ENCODE results near the gene CYP3A4.
A peak's percentile ranks its signal among the peaks of the same experiment; 100 is the strongest.
"Not testable (repeated sequence)": the region's sequence is repeated elsewhere in the genome, so short reads cannot be mapped to it uniquely, and the experiment has no call there.

Gene CYP3A4

DNA sequence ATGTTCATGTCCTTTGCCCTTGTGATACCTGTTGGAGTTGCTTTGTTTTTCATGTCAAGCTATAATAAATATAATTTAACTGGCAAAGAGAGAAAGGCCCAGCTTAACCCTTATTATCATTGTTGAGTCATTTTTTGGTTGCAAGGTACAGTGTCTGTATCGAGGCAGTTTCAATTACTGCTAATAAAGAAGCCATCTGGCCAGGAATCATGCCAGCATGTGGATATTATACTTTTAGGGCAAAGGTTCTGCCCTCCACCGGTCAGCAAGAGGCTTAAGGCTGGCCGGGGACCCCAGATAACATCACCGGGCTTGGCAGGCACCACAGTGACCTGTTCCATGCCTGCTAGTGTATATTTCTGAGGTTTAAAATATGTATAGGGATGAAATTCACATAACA, 9.0 kb upstream of the CYP3A4 start:
- no peak for DNase-seq (ENCODE audit: low read depth, low spot score)

DNA sequence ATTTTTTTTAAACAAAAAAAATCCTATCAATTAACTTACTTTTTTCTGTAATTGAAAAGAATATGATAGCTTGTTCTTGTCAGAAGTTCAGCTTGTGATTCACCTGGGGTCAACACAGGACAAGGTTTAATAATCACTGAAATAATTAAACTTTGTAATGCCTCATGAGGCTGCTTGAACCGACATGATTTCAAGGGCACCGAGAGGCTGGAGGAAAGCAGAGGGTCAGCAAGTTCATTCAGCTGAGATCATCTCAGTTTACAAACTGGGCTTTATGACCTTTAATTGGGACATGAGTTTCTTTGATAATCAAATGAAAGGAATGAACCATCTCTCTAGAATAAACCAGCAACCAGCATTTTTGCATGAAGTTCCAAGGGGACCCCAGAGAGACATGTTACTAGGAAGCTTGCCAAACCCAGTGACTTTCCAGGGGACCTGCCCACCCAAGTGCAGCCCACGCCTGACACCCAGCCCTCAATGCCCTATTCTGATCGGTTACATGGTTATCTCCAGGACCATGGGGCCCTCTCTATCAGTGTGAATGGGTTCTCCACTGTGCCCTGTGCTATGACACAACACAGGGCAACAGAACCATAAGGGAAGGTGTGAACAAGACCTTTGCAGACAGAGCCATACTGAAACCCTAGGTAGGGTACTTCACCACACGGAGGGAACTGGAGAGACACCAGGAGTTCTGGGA, 7.8 kb upstream of the CYP3A4 start:
- no peak for DNase-seq (ENCODE audit: low read depth, low spot score)

DNA sequence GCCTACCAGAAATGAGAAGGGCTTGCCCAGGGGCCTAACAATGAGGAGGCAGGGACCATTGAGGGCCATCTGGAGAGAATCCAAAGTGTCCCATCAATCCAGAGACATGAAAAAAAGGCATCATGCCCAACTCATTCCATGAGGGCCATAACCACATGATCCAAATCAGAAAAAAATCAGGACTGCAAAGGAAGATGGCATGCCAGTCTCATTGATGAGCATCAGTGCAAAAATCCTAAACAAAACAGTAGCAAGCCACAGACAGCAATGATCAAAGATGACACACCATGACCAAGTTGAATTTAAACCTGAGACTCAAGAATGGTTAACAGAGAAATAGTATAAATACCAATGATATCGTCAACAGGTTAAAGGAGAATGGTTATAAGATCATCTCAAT, 7.0 kb upstream of the CYP3A4 start:
- peak; percentile 3 for DNase-seq (ENCODE audit: low read depth, low spot score)

DNA sequence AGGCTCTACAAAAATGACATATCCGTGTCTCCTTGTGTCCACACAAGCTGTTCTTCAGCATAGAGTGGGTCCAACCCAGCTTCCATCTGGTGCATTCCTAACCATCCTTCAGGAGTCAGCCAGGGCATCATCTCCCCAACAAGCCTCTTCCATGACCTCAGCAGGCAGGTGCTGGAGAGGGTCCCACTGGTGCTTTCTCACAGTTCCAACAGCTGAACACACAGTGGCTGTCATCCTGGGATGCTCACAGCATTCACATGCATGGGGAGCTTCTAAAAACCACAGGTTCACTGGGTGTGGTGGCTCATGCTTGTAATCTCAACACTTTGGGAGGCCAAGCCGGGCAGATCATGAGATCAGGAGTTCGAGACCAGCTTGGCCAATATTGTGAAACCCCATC, 6.4 kb upstream of the CYP3A4 start:
- DNase-seq (ENCODE audit: low read depth, low spot score): no peak

DNA sequence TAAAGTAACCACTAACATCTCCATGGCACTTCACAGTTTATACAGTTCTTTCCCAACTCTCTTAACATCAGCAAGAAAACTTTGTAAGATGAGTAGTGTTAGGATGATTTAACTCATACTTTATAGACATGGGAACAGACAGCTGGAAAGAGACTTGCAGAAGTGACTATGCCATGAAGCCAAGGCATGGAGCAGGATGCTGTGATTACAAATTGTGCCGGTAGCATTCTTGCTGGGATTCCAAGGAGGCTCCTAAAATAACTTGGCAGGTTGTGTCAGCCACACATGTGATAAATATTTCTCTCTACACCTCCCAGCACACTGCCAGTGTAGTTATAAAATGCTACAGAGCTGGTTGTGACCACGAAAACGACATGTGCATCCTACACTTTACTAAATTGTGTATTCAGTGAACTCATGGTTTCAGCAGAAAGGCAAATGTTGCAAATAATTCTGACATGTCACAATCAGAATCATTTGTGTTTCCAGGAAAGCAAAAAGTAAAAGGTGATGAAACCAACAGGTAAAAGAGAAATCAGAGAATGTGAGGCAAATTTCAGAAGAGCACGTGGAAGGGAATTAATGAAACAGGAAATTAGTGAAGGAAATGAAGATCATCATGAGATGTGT, 5.6 kb upstream of the CYP3A4 start:
- no peak for DNase-seq (ENCODE audit: low read depth, low spot score)

DNA sequence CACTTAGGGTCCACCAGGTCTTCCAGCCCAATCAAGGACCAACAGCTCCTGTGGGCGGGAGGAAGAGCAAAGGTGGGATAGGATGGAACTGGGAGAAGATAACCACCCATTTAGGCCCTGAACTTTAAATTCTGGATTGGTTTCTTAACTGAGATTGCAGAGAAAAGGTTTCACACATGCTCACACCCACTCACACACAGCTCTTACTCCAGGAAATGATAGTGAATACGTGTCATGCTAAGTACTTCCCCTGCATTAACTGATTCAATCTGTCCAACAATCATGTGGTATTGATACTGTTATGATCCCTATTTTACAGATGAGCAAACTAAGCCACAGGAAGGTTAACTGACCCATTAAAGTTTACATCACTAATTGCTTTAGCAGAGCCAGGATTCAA, 4.6 kb upstream of the CYP3A4 start:
- DNase-seq (ENCODE audit: low read depth, low spot score): no peak

DNA sequence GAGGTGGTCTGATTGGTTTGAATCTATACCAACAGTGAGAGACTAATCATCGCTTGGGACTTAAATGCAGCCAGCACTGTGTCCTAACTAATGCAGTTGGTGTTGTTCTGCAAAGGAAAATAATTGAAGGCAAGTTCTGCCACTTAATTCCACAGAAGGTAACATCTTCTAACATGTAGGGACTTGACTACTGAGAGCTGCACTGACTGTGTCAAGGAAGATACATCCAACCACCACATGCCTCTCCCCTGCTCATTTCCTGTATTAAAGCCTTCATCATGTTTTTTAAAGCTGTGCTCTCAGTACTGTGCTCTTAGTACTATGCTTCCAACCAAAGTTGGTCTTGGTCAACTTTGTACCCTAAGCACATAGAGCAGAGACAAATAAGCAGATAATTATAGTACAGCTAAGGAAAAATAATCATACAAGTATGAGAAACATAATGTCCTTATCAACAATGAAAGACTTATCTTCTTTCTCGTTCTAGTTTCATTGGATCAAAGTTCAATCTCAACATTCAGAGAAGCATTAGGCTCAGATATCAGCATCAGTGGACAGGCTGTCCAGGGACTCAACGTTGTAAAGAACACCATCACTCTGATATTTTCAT, 2.8 kb upstream of the CYP3A4 start:
- DNase-seq (ENCODE audit: low read depth, low spot score): no peak

DNA sequence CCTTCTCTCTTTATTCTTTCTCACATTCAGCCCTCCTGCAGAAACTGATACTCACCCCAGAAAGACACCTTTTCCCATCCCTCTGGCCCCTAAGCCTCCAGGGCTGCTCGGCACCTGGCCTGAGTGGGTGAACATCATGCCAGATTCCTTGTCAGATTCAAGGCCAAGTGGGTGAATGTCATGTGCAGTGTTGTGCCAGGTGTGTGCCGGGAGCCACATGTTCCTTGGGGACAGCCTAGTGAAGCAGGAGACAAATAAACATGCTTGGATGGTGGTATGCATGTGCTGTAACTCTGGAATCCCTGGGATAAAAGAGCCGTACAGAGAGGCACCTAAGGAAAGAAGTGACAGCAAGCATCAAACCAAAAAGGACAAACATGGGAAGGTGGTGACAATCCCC, 1.7 kb upstream of the CYP3A4 start:
- not testable (repeated sequence) for DNase-seq (ENCODE audit: low read depth, low spot score)

DNA sequence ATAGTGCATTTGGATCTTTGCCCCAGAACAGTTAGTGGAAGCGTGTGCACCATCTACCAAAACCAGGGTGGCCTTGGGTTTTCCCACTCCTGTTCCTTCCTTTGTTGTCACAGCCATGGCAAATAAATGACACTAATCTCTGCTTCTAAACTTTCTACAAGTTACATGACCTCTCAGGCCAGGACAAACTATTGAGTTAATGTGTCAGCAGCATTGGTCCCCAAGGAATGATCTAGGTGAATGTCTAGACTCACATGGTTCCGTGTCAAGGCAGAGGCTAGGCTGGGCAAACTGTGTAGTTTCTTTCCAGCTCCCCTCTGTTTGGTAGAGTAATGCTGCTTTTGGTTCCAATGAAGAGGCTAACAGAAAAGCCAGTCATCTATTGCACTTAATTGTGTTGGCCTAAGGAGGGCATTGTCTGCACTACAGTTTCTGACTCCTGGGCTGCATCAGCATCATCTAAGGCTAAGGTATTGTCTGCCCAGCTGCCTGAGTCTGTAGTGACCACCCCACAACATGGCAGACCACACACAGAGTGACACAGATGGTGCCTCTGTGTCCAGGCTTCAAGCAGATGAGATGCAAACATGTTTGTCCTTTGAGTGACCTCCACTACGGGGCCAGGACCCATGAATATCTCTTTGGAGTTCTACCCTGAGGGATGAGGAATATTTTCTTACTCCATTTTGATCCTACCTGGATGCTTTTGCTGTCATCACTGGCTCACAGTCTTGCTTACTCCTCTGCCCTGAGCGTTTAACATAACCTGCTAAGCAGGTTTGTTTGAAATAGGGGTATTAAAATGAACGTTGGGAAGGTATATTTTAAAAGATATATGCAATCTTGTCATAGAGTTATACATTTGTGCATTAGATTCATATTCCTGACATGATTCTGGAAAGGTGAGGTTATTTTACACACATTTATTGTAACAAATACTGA, 1.7 kb downstream of the CYP3A4 start:
- DNase-seq (ENCODE audit: low read depth, low spot score): no peak

DNA sequence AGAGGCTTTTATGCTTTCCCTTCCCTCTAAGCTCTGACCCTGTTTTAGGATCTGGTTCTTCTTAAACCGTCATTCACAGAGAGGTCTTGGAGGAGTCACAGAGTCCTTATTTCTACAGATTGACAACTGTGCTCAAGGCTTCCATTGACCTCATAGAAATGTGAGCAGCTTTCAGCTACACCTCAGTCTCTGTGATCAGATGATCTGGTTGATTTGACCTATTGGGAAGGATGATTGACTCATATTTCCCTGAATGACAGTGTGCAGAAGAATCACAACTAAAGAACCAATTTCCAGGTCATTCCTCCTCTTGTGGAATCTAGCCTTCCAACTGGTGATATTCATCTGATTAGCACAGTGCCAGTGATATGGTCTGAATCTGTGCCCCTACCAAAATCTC, 3.4 kb downstream of the CYP3A4 start:
- no peak for DNase-seq (ENCODE audit: low read depth, low spot score)

DNA sequence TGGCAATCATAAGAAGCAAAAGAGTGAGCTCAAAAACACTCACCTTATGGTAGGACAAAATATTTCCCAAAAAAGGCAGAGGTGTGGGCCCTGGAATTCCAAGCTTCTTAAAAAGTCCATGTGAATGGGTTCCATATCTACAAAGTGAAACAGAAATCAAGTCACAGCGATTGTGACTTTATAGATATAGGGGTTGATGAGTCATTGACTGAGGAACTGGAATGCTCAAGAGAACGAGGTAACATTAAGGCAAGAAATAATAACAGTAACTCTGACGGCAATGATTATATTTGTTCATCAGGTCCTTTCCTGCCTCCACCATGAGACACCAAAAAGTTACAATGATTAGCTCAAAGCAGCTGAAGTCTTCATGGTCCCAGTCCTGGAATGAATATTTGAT, 4.0 kb downstream of the CYP3A4 start:
- no peak for DNase-seq (ENCODE audit: low read depth, low spot score)

DNA sequence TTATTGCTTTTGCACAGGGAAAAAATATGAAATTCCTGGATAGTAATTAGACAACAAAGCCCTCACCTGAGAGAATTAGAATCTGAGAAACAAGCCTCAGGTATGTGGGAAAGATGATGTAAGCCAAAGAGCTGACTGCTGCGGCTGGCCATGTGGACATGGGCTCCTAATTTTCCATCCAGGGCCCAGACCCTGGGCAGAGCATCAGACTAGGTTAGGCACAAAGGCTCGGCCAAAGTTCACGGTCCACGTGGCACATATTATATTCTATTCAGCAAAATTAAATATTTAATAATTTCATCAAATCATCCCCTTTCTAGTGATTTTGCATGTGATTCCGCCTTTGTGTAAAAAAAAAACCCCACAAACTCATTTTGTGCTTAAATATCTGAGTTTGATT, 5.1 kb downstream of the CYP3A4 start:
- no peak for DNase-seq (ENCODE audit: low read depth, low spot score)

DNA sequence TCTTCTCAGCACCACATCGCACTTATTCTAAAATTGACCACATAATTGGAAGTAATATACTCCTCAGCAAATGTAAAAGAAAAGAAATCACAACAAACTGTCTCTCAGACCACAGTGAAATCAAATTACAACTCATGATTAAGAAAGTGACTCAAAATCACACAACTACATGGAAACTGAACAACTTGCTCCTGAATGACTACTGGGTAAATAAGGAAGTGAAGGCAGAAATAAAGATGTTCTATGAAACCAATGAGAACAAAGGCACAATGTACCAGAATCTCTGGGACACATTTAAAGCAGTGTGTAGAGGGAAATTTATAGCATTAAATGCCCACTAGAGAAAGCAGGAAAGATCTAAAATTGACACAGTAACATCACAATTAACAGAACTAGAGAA, 10.6 kb downstream of the CYP3A4 start:
- not testable (repeated sequence) for DNase-seq (ENCODE audit: low read depth, low spot score)

DNA sequence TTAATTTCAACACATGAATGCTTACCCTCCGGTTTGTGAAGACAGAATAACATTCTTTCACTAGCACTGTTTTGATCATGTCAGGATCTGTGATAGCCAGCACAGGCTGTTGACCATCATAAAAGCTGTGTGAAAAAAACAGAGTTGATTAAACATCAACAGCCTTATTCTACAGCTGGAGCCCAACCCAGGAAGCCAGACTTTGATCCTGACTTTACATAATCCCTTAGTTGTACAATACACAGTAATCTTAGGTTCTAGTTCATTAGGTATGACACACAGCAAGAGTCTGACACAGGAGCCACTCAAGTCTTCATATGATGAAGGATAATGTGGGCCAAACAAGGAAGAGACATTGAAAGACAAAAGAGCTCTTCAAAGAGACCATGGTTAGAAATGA, 11.4 kb downstream of the CYP3A4 start:
- DNase-seq (ENCODE audit: low read depth, low spot score): no peak

DNA sequence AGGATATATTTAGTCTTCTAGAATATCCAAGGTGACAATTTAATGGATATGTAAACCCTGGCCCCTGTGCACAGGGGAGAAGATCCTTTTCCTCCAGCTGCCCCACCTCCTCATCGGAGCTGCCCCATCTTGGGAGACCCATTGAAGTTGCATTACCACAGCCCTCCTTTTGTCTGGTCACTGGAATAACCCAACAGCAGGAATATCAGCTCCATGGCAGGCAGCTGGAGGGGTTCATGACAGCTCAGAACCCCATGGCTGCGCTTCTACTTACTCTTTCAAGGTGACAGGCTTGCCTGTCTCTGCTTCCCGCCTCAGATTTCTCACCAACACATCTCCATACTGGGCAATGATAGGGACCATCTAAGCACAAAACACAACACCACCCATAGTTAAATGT, 14.5 kb downstream of the CYP3A4 start:
- DNase-seq (ENCODE audit: low read depth, low spot score): not testable (repeated sequence)

DNA sequence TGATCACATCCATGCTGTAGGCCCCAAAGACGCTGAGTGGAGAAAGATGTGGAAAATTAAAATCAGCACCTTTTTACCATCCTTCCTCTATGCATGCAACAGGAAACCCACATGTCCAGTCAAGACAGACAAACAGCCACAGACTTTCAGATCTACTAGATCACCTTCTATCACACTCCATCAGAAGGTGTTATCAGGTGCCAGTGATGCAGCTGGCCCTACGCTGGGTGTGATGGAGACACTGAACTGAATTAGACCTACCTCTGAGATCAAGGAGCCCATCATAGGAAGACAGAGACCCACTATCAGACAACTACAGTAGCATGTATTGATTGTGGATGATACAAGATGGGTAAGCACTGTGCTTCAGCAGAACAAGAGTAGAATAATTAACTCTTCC, 15.5 kb downstream of the CYP3A4 start:
- no peak for DNase-seq (ENCODE audit: low read depth, low spot score)

DNA sequence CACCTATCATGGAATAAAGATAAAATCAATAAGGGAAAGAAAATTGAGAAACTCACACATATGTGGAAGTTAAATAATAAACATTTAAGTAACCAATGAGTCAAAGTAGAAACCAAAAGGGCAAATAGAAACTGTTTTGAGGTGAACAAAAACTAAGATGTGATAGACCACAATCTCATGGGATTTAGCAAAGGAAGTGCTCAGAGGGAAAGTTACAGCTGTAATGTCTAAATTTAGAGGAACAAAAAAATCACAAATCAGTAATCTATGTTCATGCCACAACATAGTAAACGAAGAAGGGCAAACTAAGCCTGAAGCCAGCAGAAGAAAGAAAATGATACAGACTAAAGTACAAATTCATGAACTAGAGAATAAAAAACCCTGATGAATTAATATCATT, 16.3 kb downstream of the CYP3A4 start:
- no peak for DNase-seq (ENCODE audit: low read depth, low spot score)

DNA sequence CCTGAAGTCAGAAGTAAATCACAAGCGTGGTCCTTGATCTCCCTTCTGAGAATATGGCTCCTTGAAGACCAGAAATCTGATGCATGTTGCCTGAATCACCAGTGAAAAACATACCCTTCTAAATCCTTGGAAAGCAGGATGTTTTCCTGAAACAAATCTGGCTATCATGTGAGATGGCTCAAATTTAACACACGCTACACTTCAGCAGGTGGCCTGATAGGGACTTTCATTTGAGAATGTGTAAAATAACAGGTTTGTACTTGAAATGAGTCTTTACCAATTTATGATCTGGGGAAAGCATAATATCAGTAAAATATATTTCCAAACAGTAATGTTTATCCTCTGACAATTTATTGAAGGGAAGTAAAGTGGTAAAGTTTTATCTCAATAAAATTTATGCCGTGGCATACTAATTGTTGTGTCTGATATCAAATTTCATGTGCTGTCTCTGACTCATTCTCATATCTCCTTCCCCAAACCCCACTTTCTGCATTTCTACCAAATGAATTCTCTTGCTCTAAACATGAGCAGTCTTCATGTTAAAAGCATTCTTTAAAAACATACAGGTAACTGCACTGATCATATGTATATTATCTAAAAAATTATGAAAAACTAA, 17.4 kb downstream of the CYP3A4 start:
- no peak for DNase-seq (ENCODE audit: low read depth, low spot score)

DNA sequence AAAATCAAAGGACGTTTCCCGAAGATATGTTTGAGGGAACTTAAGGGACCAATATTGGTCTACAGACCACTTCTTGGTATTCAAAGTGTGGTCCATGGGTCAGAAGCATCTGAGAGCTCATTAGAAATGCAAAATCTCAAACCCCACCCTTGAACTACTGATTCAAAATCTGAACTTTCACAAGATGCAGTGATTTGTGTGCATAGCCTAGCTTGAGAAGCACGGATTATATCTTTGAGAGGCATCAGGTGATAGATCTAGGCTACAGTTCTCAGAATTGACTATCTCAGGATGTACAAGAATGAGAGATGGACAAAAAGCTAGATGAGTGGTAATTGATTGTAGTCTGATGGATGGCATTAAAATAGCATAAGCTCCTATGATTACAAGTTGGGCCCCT, 19.5 kb downstream of the CYP3A4 start:
- DNase-seq (ENCODE audit: low read depth, low spot score): no peak

DNA sequence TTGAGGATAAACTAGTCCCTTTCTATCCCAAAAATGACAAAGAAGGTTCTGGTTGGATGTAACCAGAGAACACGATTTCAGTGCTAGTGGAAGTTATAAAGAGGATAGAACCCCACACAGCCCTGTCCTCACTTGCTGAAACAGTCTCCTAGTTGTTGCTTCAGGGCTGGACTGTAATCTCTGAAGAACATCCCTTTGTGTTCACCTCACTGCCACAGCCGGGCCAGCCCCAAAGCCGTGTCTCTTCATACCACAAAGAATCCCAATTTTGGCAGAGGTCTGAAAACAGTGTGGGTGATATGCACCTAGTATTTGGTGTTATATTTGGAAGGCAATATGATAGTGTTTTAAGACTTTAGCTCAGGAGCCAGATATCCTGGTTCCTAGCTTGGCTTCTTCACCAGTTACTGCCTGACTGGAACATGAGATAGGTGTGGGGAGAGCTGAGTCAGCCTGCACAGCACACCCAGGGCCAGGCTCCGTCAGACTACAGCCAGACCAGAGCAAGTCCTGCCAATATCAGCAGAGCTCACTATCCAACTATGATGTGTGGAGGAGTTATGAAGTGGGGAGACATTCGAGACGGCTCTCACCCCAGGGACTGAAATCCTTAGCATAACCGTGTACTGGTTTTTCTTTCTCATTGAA, 21.2 kb downstream of the CYP3A4 start:
- peak; percentile 72 for DNase-seq (ENCODE audit: low read depth, low spot score)

DNA sequence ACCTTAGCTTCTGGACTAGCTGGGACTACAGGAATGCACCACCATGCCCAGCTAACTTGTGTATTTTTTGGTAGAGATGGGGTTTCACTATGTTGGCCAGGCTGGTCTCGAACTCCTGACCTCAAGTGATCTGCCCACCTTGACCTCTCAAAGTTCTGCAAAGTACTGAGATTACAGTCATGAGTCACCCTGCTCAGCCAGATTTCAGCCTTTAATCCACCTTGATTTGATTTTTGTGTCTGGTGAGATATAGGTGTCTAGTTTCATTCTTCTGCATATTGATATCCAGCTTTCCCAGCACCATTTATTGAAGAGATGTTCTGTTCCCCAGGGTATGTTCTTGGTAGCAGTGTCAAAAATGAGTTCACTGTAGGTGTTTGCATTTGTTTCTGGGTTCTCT, 28.9 kb downstream of the CYP3A4 start:
- DNase-seq (ENCODE audit: low read depth, low spot score): no peak
